GM21825 (cell line): ENCODE data around the gene PIMREG.

ENCODE experiments used
- ATAC-seq: cut with Tn5 transposase; IDR thresholded peaks from one replicate; pipeline ENCODE4 v1.9.1; 2021; ENCODE audit warnings: mild to moderate bottlenecking, moderate library complexity; ENCODE audit not compliant: unreplicated experiment

PIMREG gene

DNA sequence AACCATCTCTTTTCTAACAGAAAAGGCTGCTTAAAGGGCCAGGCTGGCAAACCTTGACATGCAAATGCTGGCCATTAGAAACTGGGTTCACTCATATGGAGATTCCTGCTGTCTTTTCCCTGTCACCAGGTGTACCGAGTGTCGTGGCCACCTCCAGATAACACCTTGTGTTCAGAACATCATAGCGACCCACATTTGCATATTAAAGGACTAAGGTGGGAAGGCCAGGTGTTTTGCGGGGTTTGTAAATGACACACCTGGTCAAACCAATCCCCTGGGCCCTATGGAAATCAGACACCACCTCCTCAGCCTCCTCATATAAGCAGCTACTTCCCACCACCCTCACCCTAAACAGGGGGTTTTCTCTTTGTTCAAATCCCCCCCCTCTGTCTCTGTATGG is 6.8 kb upstream of the PIMREG start:
- no peak for ATAC-seq

DNA sequence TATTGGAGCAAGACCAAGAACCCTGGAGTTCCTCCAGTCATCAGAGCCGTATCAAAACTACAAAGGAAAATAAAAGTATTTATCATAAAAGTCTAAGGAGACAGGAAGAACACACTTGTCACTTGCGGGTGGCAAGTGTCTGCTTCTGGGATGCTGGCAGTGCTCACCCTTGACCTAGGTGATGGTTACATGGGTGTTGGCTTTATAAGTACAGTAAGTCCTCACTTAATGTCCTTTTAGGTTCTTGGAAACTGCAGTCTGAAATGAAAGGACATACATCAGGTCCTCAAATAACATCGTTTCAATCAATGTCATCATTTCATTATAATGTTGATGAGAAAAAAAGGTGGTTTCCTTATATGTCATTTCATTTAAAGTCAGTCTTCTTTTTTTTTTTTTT is 6.3 kb upstream of the PIMREG start:
- ATAC-seq, result no peak

DNA sequence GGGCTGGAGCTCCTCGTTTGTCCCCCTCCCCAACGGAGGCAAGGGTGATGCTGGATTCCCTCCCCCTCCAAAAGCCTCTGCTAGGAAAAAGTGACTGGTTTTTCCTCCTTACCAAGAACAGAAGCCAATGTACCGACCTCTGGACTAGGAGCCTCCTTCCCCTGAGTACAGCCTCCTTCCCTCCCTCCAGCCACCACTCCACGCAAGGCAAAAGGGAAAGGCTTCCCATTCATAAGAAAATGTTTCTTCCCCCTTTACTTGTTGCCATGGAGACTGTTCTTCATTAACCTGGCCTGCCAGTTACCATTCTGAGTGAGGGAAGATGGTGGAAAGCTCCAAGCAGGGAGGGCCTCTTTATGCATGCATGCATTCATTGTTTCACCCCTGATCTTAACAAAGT is 4.3 kb upstream of the PIMREG start:
- no peak for ATAC-seq

DNA sequence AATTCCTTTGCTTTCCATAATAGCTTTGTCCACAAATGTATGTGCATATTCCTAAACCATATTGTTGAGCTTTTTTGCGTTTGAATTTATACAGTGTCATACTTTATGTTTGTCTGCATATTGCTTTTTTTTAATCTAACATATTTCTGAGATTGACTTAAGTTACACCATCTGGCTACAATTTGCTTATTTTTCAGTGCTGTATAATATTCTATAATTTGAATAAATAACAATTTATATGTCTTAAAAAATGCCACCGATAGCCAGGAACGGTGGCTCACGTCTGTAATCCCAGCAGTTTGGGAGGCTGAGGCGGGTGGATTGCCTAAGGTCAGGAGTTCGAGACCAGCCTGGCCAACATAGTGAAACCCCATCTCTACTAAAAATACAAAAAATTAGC is 1.5 kb upstream of the PIMREG start:
- ATAC-seq, result no peak

DNA sequence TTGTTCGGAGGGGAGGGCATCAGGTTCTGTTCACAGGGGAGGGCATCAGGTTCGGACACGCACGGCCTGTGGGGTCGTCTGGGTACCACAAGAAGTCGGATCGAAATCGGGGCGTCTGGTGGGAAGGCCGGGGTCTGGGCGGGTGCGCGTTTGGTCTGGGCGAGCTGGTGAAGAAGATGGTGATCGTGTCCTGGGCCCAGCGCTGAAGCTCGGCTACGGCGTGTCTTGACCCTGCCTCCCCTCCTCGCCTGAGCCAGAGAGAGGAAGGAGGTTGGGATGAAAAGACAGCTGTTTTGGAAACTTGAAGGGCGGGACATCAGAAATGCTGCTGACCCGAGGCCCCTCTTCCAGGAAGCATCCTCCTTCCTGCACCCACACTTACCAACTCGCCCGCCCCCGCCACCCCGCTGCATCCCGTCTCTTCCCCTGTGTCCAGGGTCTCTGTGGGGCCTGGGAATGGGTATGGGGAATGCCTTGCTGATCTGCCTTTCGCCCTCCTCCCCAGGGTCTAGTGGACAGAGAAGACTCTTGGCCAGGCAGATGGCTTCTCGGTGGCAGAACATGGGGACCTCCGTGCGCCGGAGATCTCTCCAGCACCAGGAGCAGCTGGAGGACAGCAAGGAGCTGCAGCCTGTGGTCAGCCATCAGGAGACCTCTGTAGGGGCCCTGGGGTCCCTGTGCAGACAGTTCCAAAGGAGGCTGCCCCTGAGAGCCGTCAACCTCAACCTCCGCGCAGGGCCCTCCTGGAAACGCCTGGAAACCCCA is 498 bp downstream of the PIMREG start:
- ATAC-seq, result no peak

DNA sequence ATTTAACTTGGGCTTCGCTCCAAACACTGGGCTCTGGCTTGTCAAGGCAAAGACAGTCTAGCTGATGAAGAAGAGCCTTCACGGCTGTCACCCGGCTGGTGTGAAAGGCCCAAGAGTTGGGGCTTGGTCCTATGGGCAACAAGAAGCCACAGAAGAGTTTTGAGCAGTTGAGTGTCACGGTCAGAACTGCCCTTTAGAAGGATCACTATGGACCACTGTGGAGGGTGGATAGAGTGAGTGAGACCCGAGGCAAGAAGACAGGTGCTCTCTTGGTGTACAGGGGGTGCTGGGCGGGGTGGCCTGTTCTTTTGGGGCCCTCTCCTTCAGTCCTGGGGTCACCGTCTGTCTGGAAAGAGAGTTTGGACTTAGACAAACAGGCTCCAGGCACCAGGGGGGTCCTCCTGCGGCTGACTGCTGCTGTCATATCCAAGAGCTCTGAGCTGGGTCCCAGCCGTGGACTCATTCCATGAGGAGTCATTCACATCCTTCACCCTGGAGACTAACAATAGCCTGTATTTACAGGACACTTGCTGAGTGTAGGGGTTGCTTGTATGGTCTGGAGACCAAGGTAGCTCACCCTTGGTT is 2.4 kb downstream of the PIMREG start:
- ATAC-seq, result no peak

DNA sequence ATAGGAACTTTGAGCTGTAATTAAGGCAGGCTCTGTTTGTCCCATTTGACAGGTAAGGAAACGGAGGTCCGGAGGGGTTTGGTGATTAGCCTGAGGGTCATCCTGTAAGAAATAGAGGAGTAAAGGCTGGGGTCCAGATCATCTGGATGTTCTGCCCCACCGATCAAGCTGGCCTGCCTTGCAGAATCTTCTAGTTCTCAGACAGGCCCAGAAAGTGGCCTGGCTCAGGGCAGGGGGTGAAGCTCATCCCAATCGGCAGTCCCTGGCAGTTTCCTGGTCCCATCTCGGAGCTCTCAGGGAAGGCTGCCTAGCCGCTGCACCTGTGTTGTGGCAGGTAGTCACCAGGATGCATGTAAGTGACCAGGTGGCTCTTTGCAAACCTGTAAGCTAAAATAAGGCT is 4.2 kb downstream of the PIMREG start:
- no peak for ATAC-seq

DNA sequence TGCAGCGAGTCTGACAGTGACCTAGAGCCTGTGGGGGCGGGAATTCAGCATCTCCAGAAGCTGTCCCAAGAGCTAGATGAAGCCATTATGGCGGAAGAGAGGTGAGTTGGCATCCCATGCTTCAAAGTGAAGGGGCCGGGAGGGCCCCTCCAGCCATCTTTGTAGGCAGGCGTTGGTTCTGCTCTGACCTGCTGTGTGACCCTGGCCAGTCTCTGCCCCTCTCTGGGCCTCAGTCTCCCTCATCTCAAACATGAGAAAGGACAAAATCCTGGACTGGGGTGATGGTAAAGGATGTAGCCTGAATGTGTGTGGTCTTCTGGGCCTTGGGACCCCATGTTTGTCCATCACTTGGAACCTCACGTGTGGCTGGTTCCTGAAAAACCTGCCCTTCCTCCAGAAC is 5.1 kb downstream of the PIMREG start:
- no peak for ATAC-seq

DNA sequence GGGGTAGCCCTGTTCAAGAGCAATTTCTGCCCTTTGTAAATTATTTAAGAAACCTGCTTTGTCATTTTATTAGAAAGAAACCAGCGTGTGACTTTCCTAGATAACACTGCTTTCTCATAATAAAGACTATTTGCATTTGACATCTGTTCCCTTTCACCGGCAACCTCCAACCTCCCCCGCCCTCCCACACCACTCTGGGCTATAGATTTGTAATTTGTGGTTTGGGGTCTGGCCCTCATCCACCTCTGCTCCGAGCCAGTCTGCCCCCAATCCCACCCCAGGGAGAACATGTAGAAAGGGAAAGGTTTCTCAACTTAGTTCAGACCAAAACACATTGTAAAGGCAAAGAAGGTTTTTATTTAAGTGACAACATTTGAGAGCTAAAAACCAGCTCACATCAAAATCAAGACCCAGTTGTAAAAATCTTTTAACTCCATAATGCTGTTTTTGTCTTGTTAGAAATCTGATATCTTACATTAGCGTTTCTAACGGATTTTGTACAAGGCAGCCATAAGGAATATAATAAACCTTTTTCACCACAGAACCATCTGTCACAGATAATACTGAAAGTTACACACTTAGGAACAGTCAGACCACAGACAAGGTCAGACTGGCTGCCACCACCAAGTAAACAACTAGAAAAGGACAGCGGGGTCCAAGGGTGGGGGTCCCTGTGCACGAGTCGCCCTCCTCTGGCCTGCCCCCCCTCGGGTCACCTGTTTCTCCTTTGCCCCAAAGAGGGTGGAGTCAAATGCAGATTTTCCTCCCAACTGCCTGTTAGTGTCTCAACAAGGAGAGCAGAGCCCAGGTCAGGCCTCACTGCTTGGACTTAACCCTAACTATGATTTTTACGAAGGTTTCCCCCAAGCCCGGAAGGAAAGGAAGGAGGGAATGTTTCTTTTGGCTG is 6.9 kb downstream of the PIMREG start:
- no peak for ATAC-seq

DNA sequence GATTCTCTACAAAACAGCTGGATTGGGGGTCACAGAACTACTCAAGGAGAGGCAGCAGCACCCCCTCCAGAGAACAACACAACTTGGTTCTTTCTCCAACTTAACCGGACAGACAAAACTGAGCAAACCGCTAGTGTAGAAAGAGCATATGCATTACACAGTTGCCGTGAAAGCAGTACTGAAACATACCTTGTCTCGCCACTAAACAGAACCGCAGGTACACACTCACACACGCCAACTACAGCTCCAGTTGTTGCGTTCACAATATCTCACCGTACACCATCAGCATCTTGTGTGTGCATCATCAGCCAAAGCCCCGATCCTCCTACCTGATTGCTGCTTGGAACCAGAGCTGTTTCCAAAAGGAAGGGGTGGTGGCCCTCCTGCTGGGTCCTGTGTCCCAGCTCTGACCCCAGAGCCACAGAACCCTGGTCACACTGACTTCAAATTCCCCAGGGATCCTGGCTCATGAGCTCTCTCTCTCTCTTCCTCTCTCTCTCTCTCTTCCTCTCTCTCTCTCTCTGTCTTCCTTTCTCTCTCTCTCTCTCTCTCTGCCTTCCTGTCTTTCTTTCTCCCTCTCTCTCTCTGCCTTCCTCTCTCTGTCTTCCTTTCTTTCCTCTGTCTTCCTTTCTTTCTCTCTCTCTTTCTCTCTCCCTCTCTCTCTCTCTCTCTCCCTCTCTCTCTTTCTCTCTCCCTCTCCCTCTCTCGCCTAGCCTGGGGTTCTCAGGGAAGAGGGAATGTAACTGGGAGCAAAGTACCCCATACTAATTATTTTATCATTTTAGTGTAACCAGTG is 8.4 kb downstream of the PIMREG start:
- no peak for ATAC-seq

DNA sequence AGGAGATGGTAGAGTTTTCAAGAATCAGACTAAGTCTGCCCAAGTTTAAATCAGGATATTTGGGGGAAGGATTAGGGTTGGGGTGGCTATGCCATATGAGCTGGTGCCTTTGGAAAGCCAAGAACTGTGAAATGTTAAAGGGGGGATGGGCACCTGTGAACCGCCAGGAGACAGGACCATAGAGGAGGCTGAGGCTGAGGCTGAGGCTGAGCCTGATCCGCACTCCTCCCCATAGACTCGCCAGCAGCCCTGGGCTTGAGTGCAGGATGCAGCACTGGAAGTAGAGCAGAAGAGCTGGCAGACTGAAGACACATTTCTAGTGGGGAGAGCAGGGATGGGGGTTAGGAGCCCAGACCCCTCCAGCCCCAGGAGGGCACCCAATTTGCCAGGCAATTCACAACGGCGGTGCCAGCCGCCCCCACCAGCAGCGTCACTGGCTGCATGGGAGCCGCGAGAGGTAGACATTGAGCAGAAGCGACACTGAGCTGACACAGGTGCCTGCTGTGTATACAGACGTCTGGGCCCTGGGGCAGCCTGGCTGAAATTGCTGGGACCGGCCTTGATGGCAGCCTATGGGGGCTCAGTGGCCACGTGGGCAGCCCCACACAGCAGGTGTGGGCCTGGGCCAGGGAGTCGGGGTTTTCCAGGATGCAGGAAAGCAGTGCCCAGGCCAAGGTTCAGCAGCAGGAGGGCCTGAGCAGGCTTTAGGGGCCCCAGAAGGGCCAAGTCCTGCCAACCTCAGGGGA is 9.2 kb downstream of the PIMREG start:
- no peak for ATAC-seq

DNA sequence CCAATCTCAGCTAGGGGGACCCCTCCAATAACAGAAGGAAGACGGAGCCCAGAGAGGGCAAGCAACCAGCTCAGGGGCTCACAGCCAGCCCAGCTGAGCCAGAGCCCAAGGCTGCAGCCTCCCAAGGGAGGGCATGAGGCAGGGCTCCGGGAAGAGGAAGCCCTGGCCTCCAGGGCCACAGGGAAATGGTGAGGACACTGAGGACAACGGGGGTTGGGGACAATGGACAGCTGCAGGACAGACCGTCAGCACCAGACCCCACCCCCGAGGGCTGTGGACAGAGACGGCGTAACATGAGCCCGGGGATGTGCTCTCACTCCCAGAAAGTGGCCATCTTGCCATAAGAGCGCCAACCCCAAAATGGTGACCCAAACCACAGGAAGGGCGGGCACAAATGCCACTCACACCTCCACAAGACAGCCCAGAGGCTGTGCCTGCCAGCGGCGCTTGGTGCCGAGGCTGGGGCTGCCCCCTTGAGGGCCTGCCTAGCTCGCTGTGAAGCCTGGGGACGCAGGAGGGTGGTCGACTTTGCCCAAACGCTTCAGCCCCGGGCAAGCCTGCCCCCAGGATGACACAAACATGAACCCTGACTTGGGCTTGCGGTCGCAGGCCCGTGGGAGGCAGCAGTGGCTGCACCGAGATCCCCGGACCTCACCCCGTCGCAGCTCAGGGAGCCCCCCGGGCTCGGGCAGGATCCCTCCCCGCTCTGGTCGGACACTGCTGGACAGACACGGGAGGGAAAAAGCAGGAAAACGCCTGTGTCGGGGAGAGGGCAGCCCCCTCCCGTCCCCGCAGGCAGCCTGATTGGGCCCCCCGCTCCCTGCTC is 10.5 kb downstream of the PIMREG start:
- ATAC-seq, result no peak

DNA sequence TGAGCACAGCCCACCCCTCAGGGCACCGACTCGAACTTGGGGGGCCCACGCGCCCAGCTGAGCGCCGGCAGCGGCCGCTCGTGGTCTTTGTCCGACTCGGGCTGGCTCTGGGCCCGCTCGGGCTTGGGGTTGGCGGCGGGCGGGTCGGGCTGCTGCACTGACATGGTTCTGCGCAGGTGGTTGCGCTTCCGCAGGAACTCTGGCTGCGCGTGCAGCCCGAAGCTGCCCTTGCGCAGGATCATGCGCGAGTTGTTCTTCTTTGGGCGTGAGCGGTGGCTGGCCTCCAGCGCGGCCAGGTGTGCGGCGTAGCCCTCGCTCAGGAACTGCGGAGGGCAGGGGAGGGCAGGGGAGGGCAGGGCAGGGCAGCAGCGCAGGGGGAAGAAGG is 11.1 kb downstream of the PIMREG start:
- no peak for ATAC-seq

DNA sequence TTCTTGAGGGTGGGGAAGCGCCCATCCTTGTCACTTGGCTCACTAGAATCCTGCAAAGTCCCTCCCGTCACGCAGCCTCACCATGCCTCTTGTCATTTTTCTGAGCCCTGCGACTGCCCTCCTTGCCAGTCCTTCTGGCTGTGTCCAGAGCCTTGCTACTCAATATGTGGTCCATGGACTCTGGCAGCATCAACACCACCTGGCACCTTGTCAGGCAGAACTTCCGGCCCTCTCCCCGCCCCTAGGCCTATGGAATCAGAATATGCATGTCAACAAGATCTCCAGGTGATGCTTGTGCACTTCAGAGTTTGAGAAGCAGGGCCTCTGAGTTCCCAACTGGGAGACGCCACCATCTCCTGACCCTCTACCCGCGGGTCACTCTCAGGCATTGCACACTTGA is 12.1 kb downstream of the PIMREG start:
- no peak for ATAC-seq

DNA sequence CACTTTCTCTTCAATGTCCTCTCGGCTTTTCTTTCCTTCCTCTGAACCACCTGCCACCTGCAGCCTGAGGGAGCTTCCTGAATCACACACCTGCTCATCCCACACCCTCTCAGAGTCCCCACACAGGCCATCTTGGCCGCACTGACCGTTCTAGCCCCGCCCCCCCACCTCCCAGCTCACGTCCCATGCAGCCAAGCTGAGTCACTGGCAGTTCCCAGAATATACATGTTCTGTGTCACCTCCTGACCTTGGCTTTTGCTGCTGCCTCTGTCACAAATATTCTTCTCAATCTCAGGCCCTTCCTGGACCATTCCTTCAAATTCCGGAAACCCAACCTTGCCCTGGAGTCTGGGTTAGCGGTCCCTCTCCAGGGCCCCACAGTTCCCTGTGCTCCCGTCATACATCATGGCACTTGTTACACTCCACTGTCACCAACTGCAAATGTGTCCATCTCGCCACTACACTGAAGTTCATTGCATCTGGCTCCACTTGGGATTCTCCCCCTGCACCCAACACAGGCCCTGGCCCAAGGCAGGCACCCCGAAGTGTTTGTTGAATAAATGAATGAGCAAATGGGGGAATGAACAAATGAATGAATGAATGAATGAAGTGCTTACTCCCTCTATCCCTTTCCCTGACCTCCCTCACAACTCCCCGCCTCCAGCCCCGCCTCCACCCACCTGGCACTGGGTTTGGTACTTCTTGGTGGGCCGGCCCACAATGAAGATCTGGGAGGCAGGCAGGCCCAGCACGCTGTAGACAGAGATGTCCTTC is 12.8 kb downstream of the PIMREG start:
- no peak for ATAC-seq

DNA sequence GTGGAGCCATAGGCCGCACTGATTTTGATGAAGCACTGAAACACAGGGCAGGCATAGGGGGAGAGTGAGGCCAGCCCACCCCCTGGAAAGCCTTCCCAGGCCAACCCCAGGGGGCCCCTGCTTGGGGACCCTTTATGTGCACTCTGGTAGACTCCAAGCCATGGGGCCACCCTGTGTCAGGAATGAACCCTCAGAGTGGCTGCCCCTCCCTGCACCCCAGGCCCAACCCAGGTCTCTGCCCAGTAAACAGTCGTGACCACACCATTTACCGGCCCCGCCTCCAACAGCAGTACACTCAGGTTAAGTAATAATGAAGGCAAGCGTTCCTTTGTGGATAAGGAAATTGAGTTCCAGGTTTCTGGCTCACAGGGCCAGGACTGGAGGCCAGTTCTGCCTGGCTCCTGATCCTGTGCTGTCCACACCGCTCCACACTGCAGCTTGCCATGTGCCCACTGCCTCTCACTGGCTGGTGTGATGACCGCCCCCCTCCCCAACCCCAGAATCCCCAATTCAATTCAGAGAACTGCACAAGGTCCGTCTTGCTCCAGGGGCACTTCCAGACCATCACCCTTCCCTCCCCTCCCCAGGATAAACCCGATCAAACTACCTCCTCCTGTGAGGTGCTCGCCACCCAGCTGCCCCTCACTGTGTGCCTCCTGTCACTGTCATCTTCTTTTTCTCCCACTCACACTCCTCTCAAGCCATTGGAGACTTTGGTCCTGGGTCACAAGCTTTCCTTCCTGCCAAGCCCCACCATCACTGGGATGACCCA is 13.6 kb downstream of the PIMREG start:
- no peak for ATAC-seq

DNA sequence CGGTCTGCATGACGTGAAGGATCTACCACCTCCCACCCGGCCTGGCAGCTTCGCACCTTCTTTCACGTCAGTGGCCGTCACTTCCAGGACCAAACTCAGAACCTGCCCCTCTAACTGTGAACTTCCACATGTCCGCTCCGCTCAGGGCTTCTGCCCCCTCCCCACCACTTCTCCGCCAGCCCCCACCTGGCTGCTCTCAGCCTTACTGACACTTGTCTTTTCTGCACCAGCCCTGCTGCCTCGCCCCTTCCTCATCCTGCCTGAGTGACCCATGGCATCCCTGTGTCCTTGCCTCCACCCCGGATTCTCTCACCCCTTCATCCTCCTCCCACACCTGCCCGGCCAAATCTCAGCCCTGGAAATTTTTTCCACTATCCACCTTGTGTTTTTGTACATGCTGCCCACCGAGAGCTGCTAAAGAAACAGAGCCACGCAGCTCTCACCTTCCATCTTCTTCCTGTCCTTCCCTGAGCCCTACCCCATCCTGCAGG is 14.2 kb downstream of the PIMREG start:
- no peak for ATAC-seq
